ENCODE measurements around the gene STAC.

DNA sequence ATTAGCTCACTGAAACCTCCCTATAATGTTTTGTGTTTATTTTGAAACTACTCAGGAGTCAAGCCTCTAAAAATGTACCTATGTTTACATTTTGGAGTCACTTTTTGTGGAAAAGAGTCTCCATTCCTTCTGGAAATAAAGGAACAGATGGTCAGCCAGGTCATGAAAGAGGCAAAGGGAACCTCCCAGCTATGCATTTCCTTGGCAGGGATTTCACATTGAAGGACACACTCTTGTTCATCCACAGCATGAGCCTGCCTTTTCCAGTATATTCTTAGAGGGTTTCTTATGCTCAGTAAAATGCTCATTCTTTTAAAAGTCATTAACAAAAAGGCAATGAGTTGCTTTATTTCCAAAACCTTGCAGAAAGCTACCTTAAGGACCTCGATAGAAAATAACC, 20.8 kb downstream of the STAC start:
- TF ChIP-seq, protein P1, sequence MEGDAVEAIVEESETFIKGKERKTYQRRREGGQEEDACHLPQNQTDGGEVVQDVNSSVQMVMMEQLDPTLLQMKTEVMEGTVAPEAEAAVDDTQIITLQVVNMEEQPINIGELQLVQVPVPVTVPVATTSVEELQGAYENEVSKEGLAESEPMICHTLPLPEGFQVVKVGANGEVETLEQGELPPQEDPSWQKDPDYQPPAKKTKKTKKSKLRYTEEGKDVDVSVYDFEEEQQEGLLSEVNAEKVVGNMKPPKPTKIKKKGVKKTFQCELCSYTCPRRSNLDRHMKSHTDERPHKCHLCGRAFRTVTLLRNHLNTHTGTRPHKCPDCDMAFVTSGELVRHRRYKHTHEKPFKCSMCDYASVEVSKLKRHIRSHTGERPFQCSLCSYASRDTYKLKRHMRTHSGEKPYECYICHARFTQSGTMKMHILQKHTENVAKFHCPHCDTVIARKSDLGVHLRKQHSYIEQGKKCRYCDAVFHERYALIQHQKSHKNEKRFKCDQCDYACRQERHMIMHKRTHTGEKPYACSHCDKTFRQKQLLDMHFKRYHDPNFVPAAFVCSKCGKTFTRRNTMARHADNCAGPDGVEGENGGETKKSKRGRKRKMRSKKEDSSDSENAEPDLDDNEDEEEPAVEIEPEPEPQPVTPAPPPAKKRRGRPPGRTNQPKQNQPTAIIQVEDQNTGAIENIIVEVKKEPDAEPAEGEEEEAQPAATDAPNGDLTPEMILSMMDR (IDR thresholded peaks at IDR 0.05; ENCODE audit: low read depth, low read length): no peak
- TF ChIP-seq EZH2phosphoT487 (IDR thresholded peaks at IDR 0.05; ENCODE audit: low read depth): no peak
